Left lung (tissue), 10 donors: ENCODE data around the gene LY86. TPM values are rescaled to one million over a fixed set of nuclear protein-coding genes. Genes with fewer than 3 reads are reported as not detected.

ENCODE experiments used
- ATAC-seq: fragments of 200-7000 bp; cut with Tn5 transposase; one replicate; pipeline ENCODE4 v1.9.1; 2020; ENCODE audit warnings: moderate library complexity
- DNase-seq, 4 donors: peaks; one replicate each; pipeline ENCODE4 v3.0.0-alpha.2; 2013 to 2020
- H3K27ac ChIP-seq, 2 donors: fragments of 200-600 bp; sonication (generic) in 1 of 2; one replicate each; pipeline versions ENCODE4 v1.5.0 to v1.8.0; 2020 to 2021
- H3K27me3 ChIP-seq, 2 donors: fragments of 200-600 bp; sonication (generic) in 1 of 2; one replicate each; pipeline versions ENCODE4 v1.5.0 to v1.8.0; 2020 to 2021
- H3K36me3 ChIP-seq, 2 donors: fragments of 200-600 bp; sonication (generic) in 1 of 2; one replicate each; pipeline versions ENCODE4 v1.5.0 to v1.8.0; 2020 to 2021
- H3K4me1 ChIP-seq, 2 donors: fragments of 200-600 bp; one replicate each; pipeline ENCODE4 v1.8.0; 2021
- H3K4me3 ChIP-seq, 2 donors: fragments of 200-600 bp; sonication (generic) in 1 of 2; one replicate each; pipeline versions ENCODE4 v1.5.0 to v1.8.0; 2020 to 2021; ENCODE audit warnings: mild to moderate bottlenecking in 1 of 2
- H3K9me3 ChIP-seq, 2 donors: fragments of 200-600 bp; sonication (generic) in 1 of 2; one replicate each; pipeline versions ENCODE4 v1.5.0 to v1.8.0; 2020 to 2021
- intact Hi-C, 2 donors: fragments of 100-400 bp; cut with DNase I; formaldehyde crosslinking; loops; one replicate each; pipeline versions ENCODE4 v1.11.2 to v1.14.2; 2022
- polyA plus RNA-seq, 6 donors: library from polyadenylated mRNA; unstranded; fragments of 120-200 nt; gene quantifications; one replicate each; pipeline ENCODE4 v1.2.1, GENCODE V29; 2013; ENCODE audit not compliant: insufficient read length in 6 of 6
- total RNA-seq, 2 donors: library from RNA; stranded (reverse); fragmentation: NEBNext Ultra II Directional; extraction: Animal tissue kit (Norgen Biotek cat#: 25700); gene quantifications; one replicate each; pipeline ENCODE4 v1.2.1, GENCODE V29; 2021
- TF ChIP-seq, protein P1 (sequence below), 2 donors: fragments of 200-600 bp; sonication (generic) in 1 of 2; IDR thresholded peaks; one replicate each; pipeline versions ENCODE4 v1.5.0 to v1.8.0; 2021; ENCODE audit warnings: antibody characterized with exemption in 2 of 2
- donor health status: DM: no; HTN: yes; CAD: no.
- donor health status: DM: no; HTN: no; CAD: no.

Gene LY86
- total and polyA plus RNA-seq, 8 donors: 1.4 to 11.1 (median 2.2) TPM

DNA sequence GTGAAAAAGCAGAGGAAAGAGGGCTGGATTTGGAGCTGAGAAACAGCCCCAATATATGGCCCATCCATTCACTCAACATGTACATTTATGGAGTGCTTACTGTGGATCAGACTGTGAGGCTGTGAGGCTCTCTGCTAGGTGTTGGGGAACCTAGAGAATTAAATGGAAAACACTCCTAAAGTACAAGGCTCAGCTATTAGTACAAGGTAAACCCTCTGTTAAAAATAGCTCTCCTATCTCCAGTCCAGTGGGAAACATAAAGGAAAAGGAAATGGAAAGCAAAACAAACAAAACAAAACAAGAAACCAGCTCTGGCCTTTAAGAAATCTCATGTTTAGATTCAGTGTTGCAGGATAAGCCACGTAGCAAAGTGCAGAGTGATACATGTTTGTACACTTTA lies 35.0 kb downstream of the LY86 start:
- no peaks in the 10 kb centered on the region for H3K36me3 ChIP-seq
- no peaks in the 10 kb centered on the region for H3K27me3 ChIP-seq
- no peak for DNase-seq
- H3K4me1 ChIP-seq: no peaks in the 10 kb centered on the region
- no peak for ATAC-seq
- intact Hi-C loops: no loop called here
- TF ChIP-seq, protein P1, sequence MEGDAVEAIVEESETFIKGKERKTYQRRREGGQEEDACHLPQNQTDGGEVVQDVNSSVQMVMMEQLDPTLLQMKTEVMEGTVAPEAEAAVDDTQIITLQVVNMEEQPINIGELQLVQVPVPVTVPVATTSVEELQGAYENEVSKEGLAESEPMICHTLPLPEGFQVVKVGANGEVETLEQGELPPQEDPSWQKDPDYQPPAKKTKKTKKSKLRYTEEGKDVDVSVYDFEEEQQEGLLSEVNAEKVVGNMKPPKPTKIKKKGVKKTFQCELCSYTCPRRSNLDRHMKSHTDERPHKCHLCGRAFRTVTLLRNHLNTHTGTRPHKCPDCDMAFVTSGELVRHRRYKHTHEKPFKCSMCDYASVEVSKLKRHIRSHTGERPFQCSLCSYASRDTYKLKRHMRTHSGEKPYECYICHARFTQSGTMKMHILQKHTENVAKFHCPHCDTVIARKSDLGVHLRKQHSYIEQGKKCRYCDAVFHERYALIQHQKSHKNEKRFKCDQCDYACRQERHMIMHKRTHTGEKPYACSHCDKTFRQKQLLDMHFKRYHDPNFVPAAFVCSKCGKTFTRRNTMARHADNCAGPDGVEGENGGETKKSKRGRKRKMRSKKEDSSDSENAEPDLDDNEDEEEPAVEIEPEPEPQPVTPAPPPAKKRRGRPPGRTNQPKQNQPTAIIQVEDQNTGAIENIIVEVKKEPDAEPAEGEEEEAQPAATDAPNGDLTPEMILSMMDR (IDR thresholded peaks at IDR 0.05): no peak
- H3K9me3 ChIP-seq: no peaks in the 10 kb centered on the region
- H3K4me3 ChIP-seq: no peak overlapping the region
- H3K27ac ChIP-seq: no peak overlapping the region

DNA sequence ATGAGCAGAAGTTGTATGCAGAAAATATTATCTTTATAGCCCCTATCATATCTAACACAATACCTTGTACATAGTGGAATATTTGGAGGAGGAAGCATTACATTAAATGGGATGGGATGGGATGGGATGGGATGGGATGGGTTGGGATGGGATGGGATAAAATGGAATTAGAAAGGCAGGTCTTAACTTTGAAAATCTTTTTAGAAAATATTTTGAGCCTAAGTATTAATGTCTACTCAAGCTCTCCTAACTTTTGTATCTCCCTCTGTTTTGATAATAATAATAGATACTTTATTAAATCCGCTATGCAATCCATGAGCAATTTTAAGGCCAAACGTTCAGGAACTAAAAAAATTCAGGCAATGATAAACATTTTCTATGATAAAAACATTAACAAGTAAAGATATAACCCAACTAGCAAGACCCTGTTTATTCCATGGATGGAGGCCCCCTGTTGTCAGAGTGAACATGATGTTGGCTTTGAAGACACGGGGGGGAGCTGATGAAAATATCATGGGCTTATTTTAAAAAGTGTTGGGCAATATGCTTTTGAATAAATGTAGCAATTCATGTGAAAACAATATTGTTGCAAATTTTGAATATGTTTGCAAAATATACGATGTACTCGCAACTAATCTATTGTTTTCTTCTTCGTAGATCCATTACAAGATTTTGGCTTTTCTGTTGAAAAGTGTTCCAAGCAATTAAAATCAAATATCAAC lies 35.9 kb downstream of the LY86 start:
- no peaks in the 10 kb centered on the region for H3K36me3 ChIP-seq
- no peaks in the 10 kb centered on the region for H3K27me3 ChIP-seq
- H3K4me3 ChIP-seq: no peak overlapping the region
- ATAC-seq (no peak), DNase-seq (peak in 1 of 4 donors; percentile 59)
- TF ChIP-seq, protein P1 (IDR thresholded peaks at IDR 0.05): no peak
- intact Hi-C loops: no loop called here
- no peaks in the 10 kb centered on the region for H3K4me1 ChIP-seq
- no peaks in the 10 kb centered on the region for H3K9me3 ChIP-seq
- H3K27ac ChIP-seq: no peak overlapping the region

DNA sequence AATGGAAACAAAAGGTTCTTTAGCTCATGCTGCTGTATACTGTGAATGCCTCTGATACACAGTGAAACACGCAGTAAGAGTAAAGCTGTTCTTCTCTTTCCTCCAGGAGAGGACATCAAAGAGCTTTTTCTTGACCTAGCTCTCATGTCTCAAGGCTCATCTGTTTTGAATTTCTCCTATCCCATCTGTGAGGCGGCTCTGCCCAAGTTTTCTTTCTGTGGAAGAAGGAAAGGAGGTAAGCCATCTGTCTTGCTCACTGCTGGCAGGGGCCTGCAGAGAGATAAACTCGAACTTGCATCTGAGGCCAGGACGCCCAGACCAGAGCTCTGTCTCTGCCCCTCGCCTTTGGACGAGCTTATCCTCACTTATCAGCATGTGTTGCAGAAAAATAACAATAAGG lies 37.7 kb downstream of the LY86 start:
- TF ChIP-seq, protein P1 (IDR thresholded peaks at IDR 0.05): no peak
- DNase-seq: no peak
- H3K4me3 ChIP-seq: no peak overlapping the region
- no peaks in the 10 kb centered on the region for H3K9me3 ChIP-seq
- H3K27me3 ChIP-seq: no peaks in the 10 kb centered on the region
- H3K27ac ChIP-seq: no peak overlapping the region
- no peaks in the 10 kb centered on the region for H3K36me3 ChIP-seq
- ATAC-seq: no peak
- intact Hi-C loops: no loop called here
- H3K4me1 ChIP-seq: no peaks in the 10 kb centered on the region

DNA sequence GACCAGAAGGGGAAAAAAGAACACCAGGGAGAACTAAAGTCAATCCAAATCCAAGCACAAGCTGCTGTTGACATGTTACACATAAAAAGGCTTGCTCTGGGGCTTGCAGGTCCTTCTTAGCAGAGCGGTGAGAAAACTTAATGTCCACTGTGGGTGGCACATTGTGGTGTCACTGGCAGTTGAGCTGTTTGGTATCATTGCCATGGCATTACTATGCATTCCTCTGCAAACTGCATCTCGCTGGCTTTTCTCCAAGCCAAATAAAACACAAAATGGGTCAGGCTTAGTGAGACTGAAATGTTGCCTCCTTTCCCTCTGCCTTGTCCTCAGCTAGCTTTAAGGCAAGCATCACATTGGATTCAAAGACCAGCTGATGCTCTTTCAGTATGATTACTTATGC lies 40.9 kb downstream of the LY86 start:
- TF ChIP-seq, protein P1 (IDR thresholded peaks at IDR 0.05): no peak
- no peaks in the 10 kb centered on the region for H3K27me3 ChIP-seq
- intact Hi-C loops: no loop called here
- H3K36me3 ChIP-seq: no peaks in the 10 kb centered on the region
- no peak overlapping the region for H3K27ac ChIP-seq
- peaks cover 0 to 3% of the 10 kb centered on the region in 2 donors for H3K4me1 ChIP-seq
- DNase-seq: no peak
- no peak overlapping the region for H3K4me3 ChIP-seq
- no peaks in the 10 kb centered on the region for H3K9me3 ChIP-seq
- no peak for ATAC-seq

DNA sequence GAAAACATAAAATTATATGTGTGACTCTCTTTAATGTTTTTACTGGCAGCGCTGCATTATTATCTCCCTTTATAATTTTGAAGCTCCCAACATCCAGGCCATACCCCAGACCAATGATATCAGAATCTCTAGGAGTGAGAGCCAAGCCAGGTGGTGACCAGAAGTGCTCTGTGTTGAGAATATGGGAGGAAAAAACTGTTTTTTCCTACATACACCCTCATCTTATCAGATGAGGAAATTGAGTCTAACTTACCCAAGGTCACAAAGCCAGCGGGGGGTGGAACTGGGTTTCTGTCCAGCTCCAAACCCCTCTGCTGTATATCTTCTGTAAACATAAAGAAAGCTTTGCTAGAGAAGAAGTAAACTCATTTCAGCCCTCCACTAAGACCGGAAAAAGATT lies 42.5 kb downstream of the LY86 start:
- no peak for ATAC-seq

More for the DNA sequence above, 42.5 kb downstream of the LY86 start:
- no peaks in the 10 kb centered on the region for H3K9me3 ChIP-seq
- H3K27ac ChIP-seq: no peak overlapping the region
- no peaks in the 10 kb centered on the region for H3K27me3 ChIP-seq
- no peak overlapping the region for H3K4me3 ChIP-seq
- DNase-seq: peak in 1 of 4 donors; percentile 9
- H3K4me1 ChIP-seq: peaks cover 0 to 3% of the 10 kb centered on the region in 2 donors
- no peaks in the 10 kb centered on the region for H3K36me3 ChIP-seq
- TF ChIP-seq, protein P1 (IDR thresholded peaks at IDR 0.05): no peak
- intact Hi-C loops: no loop called here
